ENCODE results near the gene YIPF5.

Gene YIPF5

GRCh38 chr5:144122641-144123040 is 47.8 kb downstream of the YIPF5 start:
- no peak for DNase-seq (ENCODE audit: low read depth)

DNA sequence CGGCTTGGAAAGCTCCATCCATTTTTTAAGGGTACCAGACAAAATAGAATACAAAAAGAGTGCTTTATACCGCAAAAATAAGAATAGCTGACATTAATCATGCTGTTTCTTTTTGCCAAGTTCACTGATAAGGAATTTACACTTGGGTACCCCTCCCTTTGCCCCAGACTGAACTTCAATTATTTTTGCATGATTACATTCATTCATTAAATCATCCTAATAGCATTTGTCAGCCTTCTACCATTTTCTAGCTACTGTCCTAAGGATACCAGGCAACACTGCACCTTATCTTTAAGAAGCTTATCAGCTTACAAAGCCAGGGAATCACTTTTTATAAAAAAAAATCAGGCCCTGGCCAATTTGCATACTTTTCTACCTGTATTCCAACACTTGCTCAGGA is 48.4 kb downstream of the YIPF5 start:
- no peak for DNase-seq (ENCODE audit: low read depth)

GRCh38 chr5:144121577-144121976 is 48.9 kb downstream of the YIPF5 start:
- no peak for DNase-seq (ENCODE audit: low read depth)

DNA sequence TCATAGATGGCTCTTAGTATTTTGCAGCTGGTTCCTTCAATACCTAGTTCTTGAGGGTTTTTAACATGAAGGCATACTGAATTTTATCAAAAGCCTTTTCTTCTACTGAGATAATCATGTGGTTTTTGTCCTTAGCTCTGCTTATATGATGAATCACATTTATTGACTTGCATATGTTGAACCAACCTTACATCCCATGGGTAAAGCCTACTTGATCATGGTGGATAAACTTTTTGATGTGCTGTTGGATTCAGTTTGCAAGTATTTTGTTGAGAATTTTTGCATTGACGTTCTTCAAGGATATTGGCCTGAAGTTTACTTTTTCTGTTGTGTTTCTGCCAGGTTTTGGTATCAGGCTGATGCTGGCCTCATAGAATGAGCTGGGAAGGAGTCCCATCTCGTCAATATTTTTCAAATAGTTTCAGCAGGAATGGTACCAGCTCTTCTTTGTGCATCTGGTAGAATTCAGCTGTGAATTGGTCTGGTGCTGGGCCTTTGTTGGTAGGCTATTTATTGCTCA is 49.7 kb downstream of the YIPF5 start:
- DNase-seq (ENCODE audit: low read depth), result no peak

GRCh38 chr5:144117412-144117811 is 53.0 kb downstream of the YIPF5 start:
- DNase-seq (ENCODE audit: low read depth), result no peak

- no peak for DNase-seq (ENCODE audit: low read depth)
Observed at GRCh38 chr5:144114571-144114970, 55.9 kb downstream of the YIPF5 start.
